Muscle layer of colon (tissue), 2 donors: ENCODE measurements around the gene FXR1.
A peak's percentile ranks its signal among the peaks of the same experiment; 100 is the strongest.

Experiments
- H3K27ac ChIP-seq: one replicate; pipeline ENCODE4 v1.7.0; 2013; ENCODE audit warnings: low read depth, mild to moderate bottlenecking, low read length, moderate library complexity
- H3K27me3 ChIP-seq, 2 donors: one replicate each; pipeline ENCODE4 v1.7.0; 2013; ENCODE audit warnings: low read length in 2 of 2, mild to moderate bottlenecking in 2 of 2; ENCODE audit not compliant: insufficient read depth in 2 of 2, control insufficient read depth in 1 of 2
- H3K36me3 ChIP-seq: one replicate; pipeline ENCODE4 v1.7.0; 2013; ENCODE audit warnings: mild to moderate bottlenecking, low read length; ENCODE audit not compliant: insufficient read depth
- H3K4me1 ChIP-seq: one replicate; pipeline ENCODE4 v1.7.0; 2013; ENCODE audit warnings: mild to moderate bottlenecking, low read length; ENCODE audit not compliant: insufficient read depth
- H3K4me3 ChIP-seq, 2 donors: one replicate each; pipeline ENCODE4 v1.7.0; 2013; ENCODE audit warnings: low read length in 2 of 2, low read depth in 1 of 2, mild to moderate bottlenecking in 1 of 2, moderate library complexity in 1 of 2
- H3K9ac ChIP-seq: one replicate; pipeline ENCODE4 v1.7.0; 2013; ENCODE audit warnings: low read length
- H3K9me3 ChIP-seq: one replicate; pipeline ENCODE4 v1.7.0; 2013; ENCODE audit warnings: mild to moderate bottlenecking, low read length
- donor health status: abdominal sarcoma.
- donor health status: Adenocarcinoma of cecum.

FXR1 gene

GRCh38 chr3:180910823-180911222 lies 1.6 kb upstream of the FXR1 start:
- Histone ChIP-seq H3K4me3 (no peak overlapping the region), H3K9me3 (no peaks in the 10 kb centered on the region), H3K27ac (no peak overlapping the region), H3K4me1 (peaks cover 17% of the 10 kb centered on the region), H3K36me3 (no peaks in the 10 kb centered on the region), H3K9ac (no peak overlapping the region), H3K27me3 (no peaks in the 10 kb centered on the region)

DNA sequence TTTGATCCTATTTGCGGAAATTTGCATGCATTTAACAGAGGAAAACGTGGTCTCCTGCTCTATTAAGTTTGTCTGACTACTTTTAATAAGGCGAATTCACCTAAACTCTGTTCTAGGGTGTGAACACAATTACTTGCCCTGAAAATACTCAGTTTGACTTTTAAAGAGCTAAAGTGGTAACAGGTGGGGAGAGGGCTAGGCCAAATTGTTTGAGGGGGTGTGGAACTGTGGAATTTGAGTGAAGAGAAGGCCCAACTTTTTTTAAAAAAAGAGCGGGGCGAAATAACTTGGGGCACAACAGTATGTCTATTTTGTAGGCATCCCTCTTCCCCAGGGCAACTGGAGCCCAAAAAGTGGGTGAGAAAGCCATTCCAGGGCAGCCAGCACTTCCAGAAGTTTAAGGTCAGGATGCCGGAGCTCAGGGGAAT lies 580 bp upstream of the FXR1 start:
- Histone ChIP-seq H3K36me3 (no peaks in the 10 kb centered on the region), H3K4me3 (peak overlapping the region; percentile 97 to 98), H3K4me1 (peaks cover 17% of the 10 kb centered on the region), H3K27ac (peak overlapping the region; percentile 94), H3K9ac (peak overlapping the region; percentile 98), H3K27me3 (no peaks in the 10 kb centered on the region), H3K9me3 (no peaks in the 10 kb centered on the region)

GRCh38 chr3:180913581-180914404 lies 1.3 kb downstream of the FXR1 start:
- Histone ChIP-seq H3K27me3 (no peaks in the 10 kb centered on the region), H3K4me3 (peak overlapping the region; percentile 97 to 98), H3K4me1 (peaks cover 17% of the 10 kb centered on the region), H3K36me3 (no peaks in the 10 kb centered on the region), H3K9ac (peak overlapping the region; percentile 98), H3K9me3 (no peaks in the 10 kb centered on the region), H3K27ac (no peak overlapping the region)

GRCh38 chr3:180918542-180918941 lies 6.1 kb downstream of the FXR1 start:
- Histone ChIP-seq H3K9me3 (no peaks in the 10 kb centered on the region), H3K27me3 (no peaks in the 10 kb centered on the region), H3K4me1 (peaks cover 19% of the 10 kb centered on the region), H3K9ac (no peak overlapping the region), H3K36me3 (no peaks in the 10 kb centered on the region), H3K4me3 (no peak overlapping the region), H3K27ac (no peak overlapping the region)

GRCh38 chr3:180922242-180922641 lies 9.8 kb downstream of the FXR1 start:
- H3K9me3 ChIP-seq, result no peaks in the 10 kb centered on the region
- H3K36me3 ChIP-seq, result no peaks in the 10 kb centered on the region
- H3K9ac ChIP-seq, result no peak overlapping the region
- no peak overlapping the region for H3K4me3 ChIP-seq
- H3K27ac ChIP-seq, result no peak overlapping the region
- peaks cover 22% of the 10 kb centered on the region for H3K4me1 ChIP-seq
- no peaks in the 10 kb centered on the region for H3K27me3 ChIP-seq

GRCh38 chr3:180923561-180923960 lies 11.1 kb downstream of the FXR1 start:
- H3K27ac ChIP-seq, result no peak overlapping the region
- H3K9me3 ChIP-seq, result no peaks in the 10 kb centered on the region
- no peaks in the 10 kb centered on the region for H3K27me3 ChIP-seq
- H3K9ac ChIP-seq, result no peak overlapping the region
- H3K4me1 ChIP-seq, result peaks cover 22% of the 10 kb centered on the region
- H3K4me3 ChIP-seq, result no peak overlapping the region
- no peaks in the 10 kb centered on the region for H3K36me3 ChIP-seq

GRCh38 chr3:180926526-180926925 lies 14.1 kb downstream of the FXR1 start:
- no peak overlapping the region for H3K9ac ChIP-seq
- H3K4me1 ChIP-seq, result peaks cover 21% of the 10 kb centered on the region
- H3K27me3 ChIP-seq, result no peaks in the 10 kb centered on the region
- H3K4me3 ChIP-seq, result no peak overlapping the region
- H3K36me3 ChIP-seq, result no peaks in the 10 kb centered on the region
- H3K27ac ChIP-seq, result no peak overlapping the region
- H3K9me3 ChIP-seq, result no peaks in the 10 kb centered on the region

- H3K9me3 ChIP-seq, result no peaks in the 10 kb centered on the region
- H3K36me3 ChIP-seq, result no peaks in the 10 kb centered on the region
- H3K9ac ChIP-seq, result no peak overlapping the region
- no peak overlapping the region for H3K27ac ChIP-seq
- H3K4me3 ChIP-seq, result no peak overlapping the region
- H3K27me3 ChIP-seq, result no peaks in the 10 kb centered on the region
- H3K4me1 ChIP-seq, result peaks cover 12% of the 10 kb centered on the region
Observed at GRCh38 chr3:180929376-180929775, 16.9 kb downstream of the FXR1 start.

DNA sequence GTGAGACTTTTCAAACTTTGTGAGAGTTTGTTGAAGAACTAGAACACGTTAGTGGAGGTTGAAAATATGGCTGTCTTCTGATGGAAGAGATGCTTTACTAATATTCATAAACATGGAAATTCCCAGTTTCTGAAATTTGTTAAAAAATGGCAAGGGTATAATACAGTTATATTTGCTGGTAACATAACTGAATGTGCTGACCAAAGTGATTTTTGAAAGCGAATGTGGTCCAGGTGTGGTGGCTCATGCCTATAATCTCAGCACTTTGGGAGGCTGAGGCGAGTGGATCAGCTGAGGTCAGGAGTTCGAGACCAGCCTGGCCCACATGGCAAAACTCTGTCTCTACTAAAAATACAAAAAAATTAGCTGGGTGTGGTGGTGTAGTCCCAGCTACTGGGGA lies 18.1 kb downstream of the FXR1 start:
- Histone ChIP-seq H3K36me3 (peaks cover 5% of the 10 kb centered on the region), H3K9ac (no peak overlapping the region), H3K27ac (no peak overlapping the region), H3K4me1 (peaks cover 12% of the 10 kb centered on the region), H3K27me3 (no peaks in the 10 kb centered on the region), H3K9me3 (no peaks in the 10 kb centered on the region), H3K4me3 (no peak overlapping the region)

GRCh38 chr3:180932819-180933218 lies 20.3 kb downstream of the FXR1 start:
- Histone ChIP-seq H3K36me3 (peaks cover 18% of the 10 kb centered on the region), H3K4me3 (no peak overlapping the region), H3K4me1 (peaks cover 5% of the 10 kb centered on the region)

DNA sequence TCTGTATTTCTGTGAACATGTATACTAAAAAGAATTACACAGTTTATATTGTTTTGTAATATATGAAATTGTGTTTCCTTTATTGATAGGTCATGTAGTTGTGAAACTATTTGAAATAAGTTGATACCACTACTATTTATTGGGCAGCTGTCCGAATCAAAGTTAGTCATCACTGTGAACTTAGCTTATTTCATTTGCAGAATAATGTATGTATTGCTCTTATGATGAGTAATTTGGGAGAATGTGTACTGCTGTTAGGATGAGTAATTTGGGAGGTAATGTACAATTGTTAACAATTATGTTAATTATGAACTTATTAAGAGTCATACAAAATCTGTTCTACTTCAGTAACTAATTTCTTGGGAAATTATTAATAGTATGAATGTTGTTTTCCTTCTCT lies 22.2 kb downstream of the FXR1 start:
- H3K36me3 ChIP-seq, result peaks cover 18% of the 10 kb centered on the region
- H3K9ac ChIP-seq, result no peak overlapping the region
- no peaks in the 10 kb centered on the region for H3K27me3 ChIP-seq
- H3K9me3 ChIP-seq, result no peaks in the 10 kb centered on the region
- no peak overlapping the region for H3K27ac ChIP-seq
- no peak overlapping the region for H3K4me3 ChIP-seq
- peaks cover 5% of the 10 kb centered on the region for H3K4me1 ChIP-seq

More at GRCh38 chr3:180932819-180933218, 20.3 kb downstream of the FXR1 start:
- Histone ChIP-seq H3K9ac (no peak overlapping the region), H3K9me3 (no peaks in the 10 kb centered on the region), H3K27me3 (no peaks in the 10 kb centered on the region), H3K27ac (no peak overlapping the region)

- H3K36me3 ChIP-seq, result peaks cover 12% of the 10 kb centered on the region
Observed at GRCh38 chr3:180940826-180941225, 28.4 kb downstream of the FXR1 start.

More at GRCh38 chr3:180940826-180941225, 28.4 kb downstream of the FXR1 start:
- H3K4me3 ChIP-seq, result no peak overlapping the region
- no peaks in the 10 kb centered on the region for H3K4me1 ChIP-seq
- H3K27ac ChIP-seq, result no peak overlapping the region
- H3K9me3 ChIP-seq, result no peaks in the 10 kb centered on the region
- H3K27me3 ChIP-seq, result no peaks in the 10 kb centered on the region
- H3K9ac ChIP-seq, result no peak overlapping the region
